Mammary epithelial cell (primary cell): ENCODE data around the gene TAF3.

Experiments used
- EZH2 ChIP-seq: IDR thresholded peaks from 2 replicates; pipeline ENCODE4 v1.6.1; 2012; ENCODE audit warnings: low read length, inconsistent platforms, borderline replicate concordance
- TF ChIP-seq, protein P1 (sequence below), 2 donors: IDR thresholded peaks in 1 of 2; conservative IDR thresholded peaks in 1 of 2; 2 replicates each; pipeline ENCODE4 v1.5.1; 2011 to 2012; ENCODE audit warnings: inconsistent platforms in 2 of 2, low read length in 2 of 2, mild to moderate bottlenecking in 2 of 2, control low read depth in 1 of 2, low read depth in 1 of 2; ENCODE audit not compliant: insufficient read depth in 1 of 2; ENCODE audit errors: extremely low read depth in 1 of 2

DNA sequence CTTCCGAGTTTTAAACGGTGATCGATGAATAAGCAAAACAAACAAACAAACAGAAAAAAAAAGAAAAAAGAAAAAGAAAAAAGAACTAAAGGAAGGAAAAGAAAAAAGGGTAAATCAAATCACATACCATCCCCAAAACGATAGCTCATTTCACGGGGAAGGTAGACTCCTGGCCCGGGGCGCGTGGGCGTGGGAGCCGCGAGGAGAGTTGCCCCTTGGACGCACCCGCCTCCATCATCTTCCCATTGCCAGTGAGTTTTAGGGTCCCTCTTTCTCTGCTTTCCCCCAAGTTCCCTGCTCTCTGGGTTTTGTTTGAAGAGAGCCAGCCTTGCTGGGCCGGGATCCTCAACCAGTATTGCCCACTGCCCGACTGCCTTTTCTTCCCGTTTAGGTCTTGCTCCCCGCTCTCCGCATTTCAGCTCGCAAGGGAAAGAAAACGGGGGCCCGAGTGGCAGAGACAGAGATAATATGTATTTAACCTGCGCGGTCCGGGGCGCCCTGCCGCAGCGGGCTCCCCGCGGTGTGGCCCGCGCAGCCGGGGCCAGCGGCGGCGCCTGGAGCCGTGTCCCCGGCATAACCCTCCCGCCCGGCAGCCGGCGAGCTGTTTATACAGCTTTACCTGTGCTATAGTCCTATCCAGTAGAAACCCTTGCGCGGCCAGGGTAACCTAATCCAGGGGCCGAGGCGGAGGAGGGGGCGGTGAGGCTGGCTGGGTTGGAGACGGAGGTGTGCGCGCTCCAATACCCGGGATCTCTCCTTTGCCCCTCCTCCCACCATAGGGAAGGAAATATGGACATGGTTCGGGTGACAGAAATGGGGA is 230.9 kb downstream of the TAF3 start:
- TF ChIP-seq, protein P1, sequence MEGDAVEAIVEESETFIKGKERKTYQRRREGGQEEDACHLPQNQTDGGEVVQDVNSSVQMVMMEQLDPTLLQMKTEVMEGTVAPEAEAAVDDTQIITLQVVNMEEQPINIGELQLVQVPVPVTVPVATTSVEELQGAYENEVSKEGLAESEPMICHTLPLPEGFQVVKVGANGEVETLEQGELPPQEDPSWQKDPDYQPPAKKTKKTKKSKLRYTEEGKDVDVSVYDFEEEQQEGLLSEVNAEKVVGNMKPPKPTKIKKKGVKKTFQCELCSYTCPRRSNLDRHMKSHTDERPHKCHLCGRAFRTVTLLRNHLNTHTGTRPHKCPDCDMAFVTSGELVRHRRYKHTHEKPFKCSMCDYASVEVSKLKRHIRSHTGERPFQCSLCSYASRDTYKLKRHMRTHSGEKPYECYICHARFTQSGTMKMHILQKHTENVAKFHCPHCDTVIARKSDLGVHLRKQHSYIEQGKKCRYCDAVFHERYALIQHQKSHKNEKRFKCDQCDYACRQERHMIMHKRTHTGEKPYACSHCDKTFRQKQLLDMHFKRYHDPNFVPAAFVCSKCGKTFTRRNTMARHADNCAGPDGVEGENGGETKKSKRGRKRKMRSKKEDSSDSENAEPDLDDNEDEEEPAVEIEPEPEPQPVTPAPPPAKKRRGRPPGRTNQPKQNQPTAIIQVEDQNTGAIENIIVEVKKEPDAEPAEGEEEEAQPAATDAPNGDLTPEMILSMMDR (conservative IDR thresholded peaks at IDR 0.05 in 1 of 2, IDR thresholded peaks at IDR 0.05 in 1 of 2; ENCODE audit: extremely low read depth in 1 of 2, insufficient read depth in 1 of 2, low read depth in 1 of 2, low read length in 2 of 2) = no peak
- no peak for TF ChIP-seq EZH2
